ENCODE data around the gene SLC6A9.

Gene SLC6A9

GRCh38 chr1:44047131-44047530 lies 15.9 kb upstream of the SLC6A9 start:
- no peak for DNase-seq

- DNase-seq = no peak
Observed at GRCh38 chr1:44045064-44045463, 13.8 kb upstream of the SLC6A9 start.

GRCh38 chr1:44044071-44044801 lies 13.0 kb upstream of the SLC6A9 start:
- DNase-seq = no peak

- no peak for DNase-seq
Observed at GRCh38 chr1:44043176-44044070, 12.2 kb upstream of the SLC6A9 start.

GRCh38 chr1:44040846-44041245 lies 9.6 kb upstream of the SLC6A9 start:
- no peak for DNase-seq

GRCh38 chr1:44040418-44040817 lies 9.2 kb upstream of the SLC6A9 start:
- peak; percentile 18 for DNase-seq

- no peak for DNase-seq
Observed at GRCh38 chr1:44038876-44039657, 7.8 kb upstream of the SLC6A9 start.

GRCh38 chr1:44037154-44037553 lies 5.9 kb upstream of the SLC6A9 start:
- no peak for DNase-seq

GRCh38 chr1:44036409-44037139 lies 5.3 kb upstream of the SLC6A9 start:
- peak; percentile 48 for DNase-seq

GRCh38 chr1:44035726-44036408 lies 4.6 kb upstream of the SLC6A9 start:
- no peak for DNase-seq

- no peak for DNase-seq
Observed at GRCh38 chr1:44034976-44035716, 3.9 kb upstream of the SLC6A9 start.

GRCh38 chr1:44034423-44034822 lies 3.2 kb upstream of the SLC6A9 start:
- no peak for DNase-seq

- no peak for DNase-seq
Observed at GRCh38 chr1:44033756-44034155, 2.5 kb upstream of the SLC6A9 start.

GRCh38 chr1:44033041-44033575 lies 1.8 kb upstream of the SLC6A9 start:
- no peak for DNase-seq

GRCh38 chr1:44032170-44032790 lies 1.0 kb upstream of the SLC6A9 start:
- no peak for DNase-seq

GRCh38 chr1:44030605-44031251 lies 534 bp downstream of the SLC6A9 start:
- peak; percentile 20 for DNase-seq

- DNase-seq = peak; percentile 85
Observed at GRCh38 chr1:44029911-44030604, 1.2 kb downstream of the SLC6A9 start.

- no peak for DNase-seq
Observed at GRCh38 chr1:44029260-44029910, 1.9 kb downstream of the SLC6A9 start.

- DNase-seq = no peak
Observed at GRCh38 chr1:44027320-44027719, 3.9 kb downstream of the SLC6A9 start.

Measured in MV-4-11 (cell line).